Adrenal gland (tissue), 12 donors: Measurements from ENCODE around the gene ASXL1. TPM values are rescaled to one million over a fixed set of nuclear protein-coding genes. Genes with fewer than 3 reads are reported as not detected.

Experiments
- DNase-seq, 7 donors: peaks; one replicate each; pipeline ENCODE4 v3.0.0-alpha.2; 2019 to 2020
- H3K27ac ChIP-seq, 5 donors: fragments of 200-600 bp; sonication (generic) in 4 of 5; 1 replicate in 3 of 5; 2 replicates in 2 of 5; pipeline versions ENCODE4 v1.5.1 to v1.8.0; 2016 to 2020; ENCODE audit warnings: mild to moderate bottlenecking in 1 of 5
- H3K27me3 ChIP-seq: fragments of 200-600 bp; 2 replicates; pipeline ENCODE4 v1.8.0; 2021
- H3K36me3 ChIP-seq, 2 donors: fragments of 200-600 bp; replicated peaks in 1 of 2; 1 replicate in 1 of 2; 2 replicates in 1 of 2; pipeline versions ENCODE4 v1.5.1 to v1.8.0; 2018 to 2022
- H3K4me1 ChIP-seq, 2 donors: fragments of 200-600 bp; replicated peaks in 1 of 2; 1 replicate in 1 of 2; 2 replicates in 1 of 2; pipeline versions ENCODE4 v1.5.1 to v1.8.0; 2018 to 2021
- H3K4me3 ChIP-seq, 4 donors: fragments of 200-600 bp; sonication (generic) in 3 of 4; one replicate each; pipeline ENCODE4 v1.5.1; 2016 to 2018
- H3K9me3 ChIP-seq, 3 donors: fragments of 200-600 bp; sonication (generic) in 1 of 3; replicated peaks in 1 of 3; 1 replicate in 2 of 3; 2 replicates in 1 of 3; pipeline versions ENCODE4 v1.5.1 to v1.8.0; 2016 to 2021
- POLR2A ChIP-seq, 2 donors: fragments of 450-650 bp; IDR thresholded peaks; one replicate each; pipeline ENCODE4 v1.6.1; 2017; ENCODE audit warnings: antibody characterized with exemption in 2 of 2, mild to moderate bottlenecking in 2 of 2, moderate library complexity in 1 of 2
- WGBS, 4 donors: extraction: QIAGEN DNeasy Blood & Tissue Kit in 2 of 4; methylation state at CpG; one replicate each; pipeline versions ENCODE4 v1.1.5 to v1.1.7; 2013 to 2017; 5-methylcytosine and 5-hydroxymethylcytosine counted together
- intact Hi-C, 2 donors: fragments of 100-400 bp; cut with DNase I; formaldehyde crosslinking; loops; one replicate each; pipeline versions ENCODE4 v1.14.1 to v1.15.0; 2022 to 2023
- polyA plus RNA-seq, 3 donors: library from polyadenylated mRNA; stranded (reverse); fragments of 200-250 nt in 2 of 3; fragments of 350-450 nt in 1 of 3; fragmentation: Illumina TruSeq in 1 of 3; extraction: RNeasy Lipid Tissue Mini Kit (QIAGEN cat#74804) in 1 of 3; gene quantifications; one replicate each; pipeline ENCODE4 v1.2.3, GENCODE V29; 2013 to 2014
- total RNA-seq, 9 donors: library from RNA; depleted of rRNA in 4 of 9; stranded (reverse); fragments of >200 nt in 4 of 9; fragments of 120-200 nt in 1 of 9; fragmentation: NEBNext Ultra II Directional in 1 of 9; extraction: Animal tissue kit (Norgen Biotek cat#: 25700) in 1 of 9; gene quantifications; one replicate each; pipeline versions ENCODE4 v1.1.0 to v1.2.4, GENCODE V29; 2013 to 2023
- TF ChIP-seq, protein P1 (sequence below), 6 experiments: fragments of 450-650 bp in 4 of 6; fragments of 200-600 bp in 2 of 6; sonication (generic) in 1 of 6; IDR thresholded peaks; 1 replicate in 5 of 6; 2 replicates in 1 of 6; pipeline versions ENCODE4 v1.5.1 to v1.8.0; 2016 to 2021; ENCODE audit warnings: antibody characterized with exemption in 6 of 6, mild to moderate bottlenecking in 2 of 6, moderate library complexity in 1 of 6
- donor health status: healthy with polysubstance abuse.
- donor health status: Bipolar disorder and iron deficiency.
- donor health status: DM: yes; HTN: yes; CAD: no.
- donor health status: DM: no; HTN: no; CAD: no.
- donor health status: DM: no; HTN: no; CAD: no.
- donor health status: DM: yes; HTN: yes; CAD: no.

ASXL1 gene
- total and polyA plus RNA-seq, 12 donors, result 19.9 to 77.7 (median 51.8) TPM

DNA sequence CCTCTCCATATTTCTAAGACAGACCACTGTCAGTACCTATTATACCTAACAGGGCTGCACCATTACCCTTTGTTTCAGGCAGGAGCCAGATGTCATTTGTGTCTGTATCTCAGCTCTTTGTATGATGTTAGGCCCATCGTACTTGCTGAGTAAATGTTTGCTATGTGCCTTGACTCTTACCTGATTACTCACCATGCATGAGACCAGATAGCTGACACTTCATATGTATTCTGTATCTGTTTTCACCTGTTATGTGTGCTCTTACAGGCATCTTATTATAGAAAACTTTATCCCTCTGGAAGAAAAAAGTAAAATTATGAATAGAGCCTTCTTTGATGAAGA lies 31.7 kb upstream of the ASXL1 start:
- Histone ChIP-seq H3K9me3 (no peaks in the 10 kb centered on the region), H3K36me3 (peaks cover 0 to 17% of the 10 kb centered on the region in 2 donors), H3K4me3 (no peak overlapping the region), H3K27ac (no peak overlapping the region), H3K4me1 (no peaks in the 10 kb centered on the region), H3K27me3 (no peaks in the 10 kb centered on the region)
- no peak for TF ChIP-seq POLR2A (IDR thresholded peaks at IDR 0.05)
- TF ChIP-seq, protein P1, sequence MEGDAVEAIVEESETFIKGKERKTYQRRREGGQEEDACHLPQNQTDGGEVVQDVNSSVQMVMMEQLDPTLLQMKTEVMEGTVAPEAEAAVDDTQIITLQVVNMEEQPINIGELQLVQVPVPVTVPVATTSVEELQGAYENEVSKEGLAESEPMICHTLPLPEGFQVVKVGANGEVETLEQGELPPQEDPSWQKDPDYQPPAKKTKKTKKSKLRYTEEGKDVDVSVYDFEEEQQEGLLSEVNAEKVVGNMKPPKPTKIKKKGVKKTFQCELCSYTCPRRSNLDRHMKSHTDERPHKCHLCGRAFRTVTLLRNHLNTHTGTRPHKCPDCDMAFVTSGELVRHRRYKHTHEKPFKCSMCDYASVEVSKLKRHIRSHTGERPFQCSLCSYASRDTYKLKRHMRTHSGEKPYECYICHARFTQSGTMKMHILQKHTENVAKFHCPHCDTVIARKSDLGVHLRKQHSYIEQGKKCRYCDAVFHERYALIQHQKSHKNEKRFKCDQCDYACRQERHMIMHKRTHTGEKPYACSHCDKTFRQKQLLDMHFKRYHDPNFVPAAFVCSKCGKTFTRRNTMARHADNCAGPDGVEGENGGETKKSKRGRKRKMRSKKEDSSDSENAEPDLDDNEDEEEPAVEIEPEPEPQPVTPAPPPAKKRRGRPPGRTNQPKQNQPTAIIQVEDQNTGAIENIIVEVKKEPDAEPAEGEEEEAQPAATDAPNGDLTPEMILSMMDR (IDR thresholded peaks at IDR 0.05), result no peak
- intact Hi-C loops, result no loop called here
- DNase-seq, result no peak
- WGBS, 4 donors, result 67 to 71% (median 69%) methylated on average over 1 of the region's 1 CpG

DNA sequence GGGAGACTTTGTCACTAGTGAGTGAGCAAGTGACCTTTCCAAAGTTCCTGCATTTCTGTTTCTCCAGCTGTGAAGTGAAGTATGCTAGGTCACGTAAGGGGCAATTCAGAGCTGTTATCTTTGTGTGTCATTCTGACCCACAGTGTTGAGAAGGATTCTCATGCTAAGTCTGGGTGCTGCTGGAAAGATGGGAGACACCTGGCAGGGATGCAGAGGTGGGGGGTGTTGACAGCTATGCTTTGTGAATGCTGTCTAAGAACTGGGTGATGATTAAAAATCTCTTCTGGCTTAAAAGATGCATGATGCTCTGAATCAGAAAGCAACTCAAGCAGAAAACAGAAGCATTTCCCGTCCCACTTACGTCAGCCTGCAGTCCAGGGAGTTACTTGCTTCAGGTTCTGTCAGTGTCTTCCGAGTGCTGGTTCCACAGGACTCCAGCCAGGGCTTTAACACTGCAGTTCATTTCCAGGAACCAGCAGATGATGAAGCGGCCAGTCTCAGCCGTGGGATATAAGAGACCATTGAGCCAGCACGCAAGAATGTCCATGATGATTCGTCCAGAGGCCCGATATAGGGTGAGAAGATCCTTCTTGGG lies 30.9 kb upstream of the ASXL1 start:
- intact Hi-C loops, result no loop called here
- no peaks in the 10 kb centered on the region for H3K27me3 ChIP-seq
- WGBS, 4 donors, result 88 to 93% (median 91%) methylated on average over 9 of the region's 9 CpGs
- H3K4me1 ChIP-seq, result no peaks in the 10 kb centered on the region
- no peak overlapping the region for H3K4me3 ChIP-seq
- TF ChIP-seq, protein P1 (IDR thresholded peaks at IDR 0.05), result no peak
- no peak for TF ChIP-seq POLR2A (IDR thresholded peaks at IDR 0.05)
- no peak overlapping the region for H3K27ac ChIP-seq
- H3K36me3 ChIP-seq, result peaks cover 0 to 24% of the 10 kb centered on the region in 2 donors
- DNase-seq, result no peak
- H3K9me3 ChIP-seq, result no peaks in the 10 kb centered on the region

DNA sequence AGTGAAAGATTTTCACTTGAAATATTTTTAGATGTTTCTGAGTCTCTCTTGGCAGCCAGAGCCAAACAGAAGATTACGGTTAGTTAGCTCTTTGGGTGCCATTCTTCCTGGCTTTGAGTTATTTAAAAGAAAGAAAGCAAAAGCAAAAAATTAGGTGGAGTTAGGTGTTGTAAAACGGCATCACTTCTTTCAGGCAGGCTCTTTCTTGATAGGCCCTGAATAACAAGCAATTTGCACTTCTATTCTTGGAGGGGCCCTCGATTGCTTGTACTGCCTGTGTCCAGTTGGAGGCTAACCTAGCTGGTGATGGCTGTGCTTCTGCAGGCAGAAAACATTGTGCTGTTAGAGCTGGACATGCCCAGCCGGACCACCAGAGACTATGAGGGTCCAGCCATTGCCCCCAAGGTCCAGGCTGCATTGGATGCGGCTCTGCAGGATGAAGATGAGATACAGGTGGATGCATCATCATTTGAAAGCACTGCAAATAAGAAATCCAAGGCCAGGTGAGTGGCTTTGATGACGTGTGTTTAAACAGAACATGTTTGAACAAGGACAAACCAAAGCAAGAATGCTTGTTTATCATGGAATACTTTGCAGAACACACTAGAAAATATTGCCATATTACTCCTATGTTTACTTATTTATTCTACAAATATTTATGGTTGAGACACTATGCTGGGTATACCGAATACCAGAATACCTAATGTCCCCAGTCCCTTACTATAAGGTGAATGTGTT lies 28.1 kb upstream of the ASXL1 start:
- Histone ChIP-seq H3K4me3 (no peak overlapping the region), H3K4me1 (peaks cover 3 to 9% of the 10 kb centered on the region in 2 donors), H3K9me3 (no peaks in the 10 kb centered on the region), H3K27ac (no peak overlapping the region), H3K27me3 (no peaks in the 10 kb centered on the region), H3K36me3 (peaks cover 0 to 24% of the 10 kb centered on the region in 2 donors)
- intact Hi-C loops, result loop anchor here in 1 of 2 donors (10.0 kb wide), 3 partner anchors 125 to 325 kb away; no protein-coding TSS in a partner anchor
- 79 to 90% (median 87%) methylated on average over 7 of the region's 7 CpGs for WGBS, 4 donors
- TF ChIP-seq, protein P1 (IDR thresholded peaks at IDR 0.05), result no peak
- no peak for TF ChIP-seq POLR2A (IDR thresholded peaks at IDR 0.05)
- DNase-seq, result no peak

DNA sequence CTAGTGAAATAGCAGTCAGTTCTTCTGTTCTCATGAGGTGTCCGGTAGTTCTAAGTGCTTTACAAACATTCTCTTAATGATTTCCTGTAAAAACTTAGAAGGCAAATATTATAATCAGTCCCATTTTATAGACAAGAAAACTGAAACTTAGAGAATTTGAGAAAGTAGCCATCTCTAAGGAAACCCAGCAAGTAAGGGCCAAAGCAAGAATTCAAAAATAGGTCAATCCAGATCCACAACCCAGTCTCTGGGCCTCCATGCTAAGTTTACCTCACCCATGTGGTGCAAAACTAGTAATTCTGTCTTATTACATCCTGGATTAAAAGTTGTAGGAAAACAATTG lies 27.6 kb upstream of the ASXL1 start:
- Histone ChIP-seq H3K27ac (no peak overlapping the region), H3K4me3 (no peak overlapping the region), H3K27me3 (no peaks in the 10 kb centered on the region), H3K9me3 (no peaks in the 10 kb centered on the region), H3K36me3 (peaks cover 0 to 24% of the 10 kb centered on the region in 2 donors), H3K4me1 (peaks cover 3 to 9% of the 10 kb centered on the region in 2 donors)
- WGBS, 4 donors, result 94 to 98% (median 95%) methylated on average over 1 of the region's 1 CpG
- DNase-seq, result no peak
- intact Hi-C loops, result loop anchor here in 1 of 2 donors (10.0 kb wide), 3 partner anchors 124 to 324 kb away; no protein-coding TSS in a partner anchor
- TF ChIP-seq POLR2A (IDR thresholded peaks at IDR 0.05), result no peak
- TF ChIP-seq, protein P1 (IDR thresholded peaks at IDR 0.05), result no peak
